Mesenchymal stem cell (in vitro differentiated cells and primary cell): ENCODE measurements around the gene LTK.
A peak's percentile ranks its signal among the peaks of the same experiment; 100 is the strongest.

ENCODE experiments used
- DNase-seq: peaks from one replicate; pipeline ENCODE4 v3.0.0-alpha.2; 2013
- H2AFZ ChIP-seq: one replicate; pipeline ENCODE4 v1.6.1; 2013; ENCODE audit warnings: low read depth, mild to moderate bottlenecking, control low read depth, inconsistent platforms, low read length, moderate library complexity
- H2AK5ac ChIP-seq: 2 replicates; pipeline ENCODE4 v1.6.1; 2013; ENCODE audit warnings: low read length, moderate library complexity, mild to moderate bottlenecking, inconsistent platforms; ENCODE audit not compliant: severe bottlenecking
- H2BK120ac ChIP-seq: one replicate; pipeline ENCODE4 v1.6.1; 2013; ENCODE audit warnings: low read depth, mild to moderate bottlenecking, inconsistent platforms, low read length, moderate library complexity
- H2BK12ac ChIP-seq, 2 experiments: one replicate each; pipeline ENCODE4 v1.6.1; 2013; ENCODE audit warnings: inconsistent platforms in 2 of 2, low read length in 2 of 2, mild to moderate bottlenecking in 2 of 2, moderate library complexity in 2 of 2, control low read depth in 1 of 2
- H2BK15ac ChIP-seq: one replicate; pipeline ENCODE4 v1.6.1; 2013; ENCODE audit warnings: mild to moderate bottlenecking, low read depth, inconsistent platforms; ENCODE audit not compliant: poor library complexity, severe bottlenecking
- H2BK5ac ChIP-seq: 2 replicates; pipeline ENCODE4 v1.6.1; 2013; ENCODE audit warnings: low read depth, mild to moderate bottlenecking, low read length, control low read depth, inconsistent platforms; ENCODE audit not compliant: poor library complexity, severe bottlenecking
- H3K14ac ChIP-seq, 2 experiments: one replicate each; pipeline ENCODE4 v1.6.1; 2013; ENCODE audit warnings: inconsistent platforms in 2 of 2, low read length in 2 of 2, control low read depth in 1 of 2, mild to moderate bottlenecking in 1 of 2, moderate library complexity in 1 of 2
- H3K18ac ChIP-seq, 2 experiments: one replicate each; pipeline ENCODE4 v1.6.1; 2013; ENCODE audit warnings: inconsistent platforms in 2 of 2, low read length in 2 of 2, control low read depth in 1 of 2, low read depth in 1 of 2, mild to moderate bottlenecking in 1 of 2
- H3K23ac ChIP-seq, 2 experiments: one replicate each; pipeline ENCODE4 v1.6.1; 2013; ENCODE audit warnings: inconsistent platforms in 2 of 2, low read length in 2 of 2, mild to moderate bottlenecking in 2 of 2, moderate library complexity in 2 of 2, control low read depth in 1 of 2
- H3K27ac ChIP-seq: 2 replicates; pipeline ENCODE4 v1.5.1; 2013; ENCODE audit warnings: mild to moderate bottlenecking, moderate library complexity, low read length, control low read depth, inconsistent platforms; ENCODE audit not compliant: poor library complexity, severe bottlenecking
- H3K27me3 ChIP-seq, 2 experiments: 2 replicates each; pipeline versions ENCODE4 v1.6.1 to v1.7.0; 2013; ENCODE audit warnings: low read length in 2 of 2, mild to moderate bottlenecking in 2 of 2, moderate library complexity in 2 of 2, control low read depth in 1 of 2, inconsistent platforms in 1 of 2; ENCODE audit not compliant: control insufficient read depth in 1 of 2, insufficient read depth in 1 of 2
- H3K36me3 ChIP-seq, 2 experiments: 2 replicates each; pipeline versions ENCODE4 v1.6.1 to v1.7.0; 2013; ENCODE audit warnings: low read length in 2 of 2, control low read depth in 1 of 2, inconsistent platforms in 1 of 2, low read depth in 1 of 2, mild to moderate bottlenecking in 1 of 2; ENCODE audit not compliant: insufficient read depth in 2 of 2, control insufficient read depth in 1 of 2
- H3K4ac ChIP-seq, 2 experiments: one replicate each; pipeline ENCODE4 v1.6.1; 2013; ENCODE audit warnings: inconsistent platforms in 2 of 2, low read length in 2 of 2, mild to moderate bottlenecking in 2 of 2, moderate library complexity in 2 of 2, control low read depth in 1 of 2, low read depth in 1 of 2
- H3K4me1 ChIP-seq: 2 replicates; pipeline ENCODE4 v1.6.1; 2013; ENCODE audit warnings: low read depth, low read length, control low read depth; ENCODE audit not compliant: control insufficient read depth, insufficient read depth
- H3K4me2 ChIP-seq: 2 replicates; pipeline ENCODE4 v1.6.1; 2013; ENCODE audit warnings: low read length, mild to moderate bottlenecking, inconsistent platforms; ENCODE audit not compliant: poor library complexity, severe bottlenecking
- H3K4me3 ChIP-seq, 2 experiments: 2 replicates each; pipeline versions ENCODE4 v1.5.1 to v1.7.0; 2013; ENCODE audit warnings: low read length in 2 of 2, mild to moderate bottlenecking in 2 of 2, control low read depth in 1 of 2, low read depth in 1 of 2; ENCODE audit not compliant: insufficient read depth in 1 of 2
- H3K79me1 ChIP-seq: replicated peaks from 2 replicates; pipeline ENCODE4 v1.6.1; 2013; ENCODE audit warnings: mild to moderate bottlenecking, control low read depth, low read length, inconsistent platforms; ENCODE audit not compliant: poor library complexity, severe bottlenecking
- H3K9ac ChIP-seq: 2 replicates; pipeline ENCODE4 v1.7.0; 2013; ENCODE audit warnings: mild to moderate bottlenecking, low read length, moderate library complexity
- H3K9me3 ChIP-seq: 2 replicates; pipeline ENCODE4 v1.7.0; 2013; ENCODE audit warnings: mild to moderate bottlenecking, low read length; ENCODE audit not compliant: control insufficient read depth
- H4K8ac ChIP-seq: one replicate; pipeline ENCODE4 v1.6.1; 2013; ENCODE audit warnings: inconsistent platforms, mild to moderate bottlenecking, low read length, moderate library complexity
- H4K91ac ChIP-seq: one replicate; pipeline ENCODE4 v1.6.1; 2013; ENCODE audit warnings: mild to moderate bottlenecking, low read length, inconsistent platforms
- WGBS: methylation state at CpG from one replicate; pipeline ENCODE4 v1.1.7; 2013; ENCODE audit warnings: mixed read lengths; 5-methylcytosine and 5-hydroxymethylcytosine counted together

LTK gene

DNA sequence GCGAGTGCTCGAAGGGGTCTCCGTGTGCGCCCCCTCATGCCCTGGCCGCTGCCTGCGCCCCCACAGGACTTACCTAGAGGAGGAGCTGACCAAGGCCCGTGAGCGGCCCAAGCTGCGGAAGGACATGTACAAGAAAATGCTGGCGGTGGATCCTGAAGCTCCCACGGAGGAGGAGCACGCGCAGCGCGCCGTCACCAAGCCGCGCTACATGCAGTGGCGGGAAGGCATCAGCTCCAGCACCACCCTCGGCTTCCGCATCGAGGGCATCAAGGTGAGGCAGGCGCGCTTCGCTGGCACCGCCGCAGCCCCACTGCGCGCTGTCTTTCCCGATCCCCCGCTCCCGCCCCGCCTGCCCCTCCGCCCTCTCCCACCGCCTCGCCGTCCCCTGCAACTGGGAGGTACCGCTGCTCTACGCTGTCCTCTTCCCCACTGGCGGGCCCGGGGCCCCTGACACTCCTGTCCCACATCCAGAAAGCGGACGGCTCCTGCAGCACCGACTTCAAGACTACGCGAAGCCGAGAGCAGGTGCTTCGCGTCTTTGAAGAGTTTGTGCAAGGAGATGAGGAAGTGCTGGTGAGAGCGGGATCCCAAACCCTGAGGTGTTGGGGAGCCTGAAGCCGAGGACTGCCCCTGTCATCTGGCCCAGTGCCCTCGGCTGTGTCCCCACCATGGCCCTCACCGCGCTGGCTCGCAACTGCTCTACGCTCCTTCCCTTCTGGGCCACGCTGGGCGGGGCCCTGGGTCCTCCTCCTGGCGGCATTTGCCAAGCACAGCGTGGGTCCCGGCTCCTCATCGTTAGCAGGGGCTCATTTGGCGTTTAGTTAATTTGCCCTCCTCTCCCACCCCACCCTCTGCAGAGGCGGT lies 11.5 kb downstream of the LTK start:
- peak overlapping the region; percentile 15 for H4K8ac ChIP-seq
- peak overlapping the region; percentile 56 for H3K4me2 ChIP-seq
- no peak overlapping the region for H2BK120ac ChIP-seq
- no peak overlapping the region for H3K4ac ChIP-seq
- no peaks in the 10 kb centered on the region for H3K9me3 ChIP-seq
- H3K27ac ChIP-seq: no peak overlapping the region
- H3K4me3 ChIP-seq: peak overlapping the region; percentile 11 to 41
- no peak overlapping the region for H2BK5ac ChIP-seq
- H3K4me1 ChIP-seq: peaks cover 21% of the 10 kb centered on the region
- DNase-seq: no peak
- H3K23ac ChIP-seq: no peak overlapping the region
- no peak overlapping the region for H2BK12ac ChIP-seq
- H3K36me3 ChIP-seq: no peaks in the 10 kb centered on the region
- WGBS: 5% methylated on average over 48 of the region's 64 CpGs
- peaks cover 67 to 81% of the 10 kb centered on the region in 2 experiments for H3K27me3 ChIP-seq
- H3K18ac ChIP-seq: no peak overlapping the region
- H2BK15ac ChIP-seq: no peak overlapping the region
- H3K9ac ChIP-seq: no peak overlapping the region
- H4K91ac ChIP-seq: no peak overlapping the region
- no peak overlapping the region for H2AFZ ChIP-seq
- no peak overlapping the region for H2AK5ac ChIP-seq
- no peak overlapping the region for H3K14ac ChIP-seq
- H3K79me1 ChIP-seq: no peaks in the 10 kb centered on the region

DNA sequence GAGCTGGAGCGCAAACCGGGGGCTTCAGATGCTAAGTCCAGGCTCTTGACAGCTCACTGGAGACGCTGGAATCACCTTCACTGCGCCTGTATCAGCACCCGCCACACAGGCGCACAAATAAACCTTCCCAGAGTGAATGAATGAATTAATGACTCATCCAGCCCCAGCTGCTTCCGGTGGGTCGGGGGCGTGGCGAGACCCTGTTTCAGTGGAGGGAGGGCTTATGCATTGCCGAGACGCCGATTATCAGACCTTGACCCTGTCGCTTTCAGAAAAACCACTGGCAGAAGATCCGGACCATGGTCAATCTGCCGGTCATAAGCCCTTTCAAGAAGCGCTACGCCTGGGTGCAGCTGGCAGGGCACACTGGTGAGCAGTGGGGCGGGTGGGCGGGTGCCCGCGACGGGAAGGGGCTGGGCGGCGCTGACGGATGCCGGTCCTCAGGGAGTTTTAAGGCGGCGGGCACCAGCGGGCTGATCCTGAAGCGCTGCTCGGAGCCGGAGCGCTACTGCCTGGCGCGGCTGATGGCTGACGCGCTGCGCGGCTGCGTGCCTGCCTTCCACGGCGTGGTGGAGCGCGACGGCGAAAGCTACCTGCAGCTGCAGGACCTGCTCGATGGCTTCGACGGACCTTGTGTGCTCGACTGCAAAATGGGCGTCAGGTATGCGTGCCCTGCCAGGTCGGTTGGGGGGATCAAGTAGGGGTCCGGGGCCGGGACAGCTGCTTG lies 12.3 kb downstream of the LTK start:
- no peaks in the 10 kb centered on the region for H3K79me1 ChIP-seq
- no peak overlapping the region for H3K4ac ChIP-seq
- H3K18ac ChIP-seq: no peak overlapping the region
- peaks cover 64 to 85% of the 10 kb centered on the region in 2 experiments for H3K27me3 ChIP-seq
- H2AFZ ChIP-seq: no peak overlapping the region
- DNase-seq: peak; percentile 26
- H2BK120ac ChIP-seq: no peak overlapping the region
- H3K9ac ChIP-seq: no peak overlapping the region
- H3K4me1 ChIP-seq: peaks cover 21% of the 10 kb centered on the region
- WGBS: 6% methylated on average over 52 of the region's 56 CpGs
- peak overlapping the region; percentile 56 for H3K4me2 ChIP-seq
- no peak overlapping the region for H2BK15ac ChIP-seq
- no peak overlapping the region for H3K14ac ChIP-seq
- H3K27ac ChIP-seq: no peak overlapping the region
- no peak overlapping the region for H3K23ac ChIP-seq
- H2BK12ac ChIP-seq: no peak overlapping the region
- no peak overlapping the region for H2BK5ac ChIP-seq
- no peak overlapping the region for H4K8ac ChIP-seq
- H3K4me3 ChIP-seq: peak overlapping the region; percentile 11 to 41
- no peaks in the 10 kb centered on the region for H3K9me3 ChIP-seq
- no peak overlapping the region for H4K91ac ChIP-seq
- no peak overlapping the region for H2AK5ac ChIP-seq
- no peaks in the 10 kb centered on the region for H3K36me3 ChIP-seq

DNA sequence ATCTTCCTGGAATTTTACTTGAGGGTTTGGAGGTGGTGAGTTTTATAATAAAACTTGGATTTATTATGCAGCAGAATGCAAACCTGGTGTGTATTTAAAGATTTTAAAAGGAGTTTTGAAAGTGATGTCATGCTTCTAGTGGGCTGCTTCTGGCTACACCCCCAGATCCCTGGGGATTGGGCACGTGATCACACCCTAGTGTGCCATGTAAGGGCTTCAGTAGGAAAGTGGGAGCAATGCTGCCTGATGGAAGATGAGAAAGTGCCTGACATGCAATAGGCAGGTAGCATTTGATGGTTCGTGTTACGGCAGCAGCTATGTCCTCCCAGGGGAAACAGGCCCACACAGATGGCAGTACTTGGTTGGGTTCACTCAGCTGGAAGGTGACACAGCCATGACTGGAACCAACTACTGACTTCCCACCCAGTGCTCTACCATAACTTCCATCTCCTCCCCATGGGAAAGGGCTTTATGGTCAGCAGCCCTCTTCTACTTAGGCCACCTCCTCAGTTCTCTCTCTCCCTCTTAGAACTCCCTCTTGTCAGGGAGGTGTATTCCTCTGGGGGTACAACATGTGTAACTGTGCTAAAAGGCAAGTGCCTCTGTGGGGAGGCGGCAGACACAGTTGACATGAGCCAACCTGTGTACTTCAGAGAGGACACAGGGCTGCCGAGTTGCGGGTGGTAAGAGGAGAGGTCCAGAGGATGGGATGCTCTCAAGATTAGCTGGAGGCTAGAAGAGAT lies 14.3 kb downstream of the LTK start:
- Histone ChIP-seq H2BK120ac (no peak overlapping the region), H3K14ac (no peak overlapping the region), H3K79me1 (no peaks in the 10 kb centered on the region), H2BK5ac (no peak overlapping the region), H2BK12ac (no peak overlapping the region), H3K4me3 (no peak overlapping the region), H4K91ac (no peak overlapping the region), H3K4me1 (peaks cover 41% of the 10 kb centered on the region), H2BK15ac (no peak overlapping the region), H2AFZ (no peak overlapping the region), H4K8ac (no peak overlapping the region), H3K18ac (no peak overlapping the region), H3K23ac (peak overlapping the region in 1 of 2 experiments; percentile 50), H3K36me3 (no peaks in the 10 kb centered on the region), H3K9me3 (no peaks in the 10 kb centered on the region), H3K9ac (no peak overlapping the region), H3K4me2 (no peak overlapping the region), H3K27ac (no peak overlapping the region), H2AK5ac (no peak overlapping the region), H3K27me3 (peaks cover 52 to 86% of the 10 kb centered on the region in 2 experiments), H3K4ac (no peak overlapping the region)
- DNase-seq: no peak
- 87% methylated on average over 6 of the region's 6 CpGs for WGBS

- no peak overlapping the region for H2BK120ac ChIP-seq
- H3K27ac ChIP-seq: no peak overlapping the region
- no peak overlapping the region for H4K8ac ChIP-seq
- no peak overlapping the region for H3K4me3 ChIP-seq
- no peak overlapping the region for H2AK5ac ChIP-seq
- H3K4ac ChIP-seq: no peak overlapping the region
- no peaks in the 10 kb centered on the region for H3K79me1 ChIP-seq
- H2BK12ac ChIP-seq: no peak overlapping the region
- H3K4me1 ChIP-seq: peaks cover 45% of the 10 kb centered on the region
- H3K18ac ChIP-seq: no peak overlapping the region
- no peak for DNase-seq
- no peak overlapping the region for H4K91ac ChIP-seq
- H3K14ac ChIP-seq: no peak overlapping the region
- peaks cover 46 to 84% of the 10 kb centered on the region in 2 experiments for H3K27me3 ChIP-seq
- no peaks in the 10 kb centered on the region for H3K9me3 ChIP-seq
- WGBS: 100% methylated on average over 1 of the region's 2 CpGs
- no peak overlapping the region for H3K9ac ChIP-seq
- H2BK5ac ChIP-seq: no peak overlapping the region
- no peak overlapping the region for H3K4me2 ChIP-seq
- H2BK15ac ChIP-seq: no peak overlapping the region
- no peak overlapping the region for H3K23ac ChIP-seq
- H3K36me3 ChIP-seq: no peaks in the 10 kb centered on the region
- no peak overlapping the region for H2AFZ ChIP-seq
Measured at GRCh38 chr15:41498657-41499056, 15.0 kb downstream of the LTK start.
